GM21717 (cell line): Measurements from ENCODE around the gene TSTD2.
"Not testable (repeated sequence)": the region's sequence is repeated elsewhere in the genome, so short reads cannot be mapped to it uniquely, and the experiment has no call there.

Source experiments
- ATAC-seq: cut with Tn5 transposase; IDR thresholded peaks from one replicate; pipeline ENCODE4 v1.9.1; 2021; ENCODE audit warnings: mild to moderate bottlenecking, moderate library complexity; ENCODE audit not compliant: unreplicated experiment

Gene TSTD2

DNA sequence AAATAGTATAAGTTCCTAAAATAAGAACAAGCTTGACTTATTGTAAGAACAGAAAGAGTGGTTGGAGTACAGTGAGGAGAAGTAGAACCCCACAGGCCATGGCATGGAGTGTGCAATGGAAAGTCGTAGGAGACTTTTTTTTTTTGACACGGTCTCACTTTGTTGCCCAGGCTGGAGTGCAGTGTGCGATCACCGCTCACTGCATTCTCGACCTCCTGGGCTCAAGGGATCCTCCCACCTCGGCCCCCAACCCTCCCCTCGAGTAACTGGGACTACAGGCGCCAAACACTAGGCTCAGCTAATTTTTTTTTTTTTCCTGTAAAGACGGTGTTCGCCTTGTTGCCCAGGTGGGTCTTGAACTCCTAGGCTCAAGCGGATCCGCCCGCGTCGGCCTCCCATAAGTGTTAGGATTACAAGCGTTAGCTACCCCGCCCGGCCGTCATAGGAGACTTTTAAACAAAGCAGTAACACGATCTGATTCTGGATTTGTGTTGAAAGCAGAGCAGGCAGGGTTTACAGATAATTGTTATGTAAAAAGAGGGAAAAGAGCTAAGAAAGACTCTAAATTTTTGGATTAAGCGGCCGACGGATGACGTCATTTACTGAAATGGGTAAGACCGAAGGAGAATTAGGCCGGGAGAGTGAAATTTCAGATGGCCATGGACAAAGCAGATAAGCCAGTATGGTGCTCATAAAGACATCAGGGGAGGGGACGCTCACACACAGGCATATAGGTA is 752 bp downstream of the TSTD2 start:
- ATAC-seq, result peak; percentile 9

DNA sequence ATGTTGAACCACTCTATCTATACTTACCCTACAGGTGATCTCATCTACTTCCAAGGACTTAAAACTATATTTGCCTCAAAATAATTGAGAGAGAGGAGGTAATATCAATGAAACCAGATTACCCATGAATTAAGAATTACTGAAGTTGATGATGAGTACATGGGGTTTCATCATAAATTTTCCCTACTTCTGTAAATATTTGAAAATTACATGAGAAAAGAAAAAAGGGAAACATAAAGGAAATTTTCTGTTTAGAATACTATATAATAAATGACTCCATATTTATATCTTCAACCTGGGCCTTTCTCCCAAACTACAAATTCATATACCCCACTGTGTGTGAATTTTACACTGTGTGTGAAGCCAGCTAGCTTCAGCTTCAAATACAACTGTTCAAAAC is 2.6 kb downstream of the TSTD2 start:
- ATAC-seq, result no peak

DNA sequence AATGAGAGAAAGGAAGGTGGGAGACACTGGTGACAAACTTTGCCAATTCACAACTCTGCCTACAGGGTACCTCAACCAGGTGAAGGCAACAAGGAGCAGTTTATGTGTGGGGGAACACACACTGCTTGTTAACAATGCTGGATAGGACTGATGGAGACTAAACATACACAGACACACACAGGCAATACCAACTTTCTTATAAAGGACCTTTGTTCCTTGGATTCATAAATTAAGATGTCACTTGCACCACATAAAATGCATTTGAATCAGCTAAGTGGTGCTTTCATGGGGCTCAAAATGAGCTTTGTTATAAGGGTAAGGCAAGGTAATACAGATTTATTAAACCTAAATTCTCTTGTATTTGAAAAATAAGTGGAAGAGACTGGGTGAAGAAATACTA is 4.0 kb downstream of the TSTD2 start:
- no peak for ATAC-seq

DNA sequence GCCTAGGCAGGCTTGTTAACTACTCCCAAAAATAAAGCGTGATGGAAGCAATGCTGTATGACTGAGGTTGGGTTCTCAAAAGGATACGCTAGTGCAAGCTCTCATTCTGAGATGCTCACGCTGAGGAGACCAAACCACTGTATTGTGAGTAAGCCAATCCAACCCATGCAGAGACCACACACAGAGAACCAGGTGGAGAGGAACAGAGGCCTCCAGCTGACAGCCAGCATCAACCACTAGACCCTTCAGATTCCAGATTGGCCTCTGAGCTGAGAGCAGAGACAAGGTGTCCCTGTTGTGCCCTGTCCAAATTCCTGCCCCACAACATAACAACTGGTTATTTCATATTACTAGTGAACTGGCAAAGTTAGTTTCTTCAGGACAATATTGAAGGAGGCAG is 4.5 kb downstream of the TSTD2 start:
- no peak for ATAC-seq

DNA sequence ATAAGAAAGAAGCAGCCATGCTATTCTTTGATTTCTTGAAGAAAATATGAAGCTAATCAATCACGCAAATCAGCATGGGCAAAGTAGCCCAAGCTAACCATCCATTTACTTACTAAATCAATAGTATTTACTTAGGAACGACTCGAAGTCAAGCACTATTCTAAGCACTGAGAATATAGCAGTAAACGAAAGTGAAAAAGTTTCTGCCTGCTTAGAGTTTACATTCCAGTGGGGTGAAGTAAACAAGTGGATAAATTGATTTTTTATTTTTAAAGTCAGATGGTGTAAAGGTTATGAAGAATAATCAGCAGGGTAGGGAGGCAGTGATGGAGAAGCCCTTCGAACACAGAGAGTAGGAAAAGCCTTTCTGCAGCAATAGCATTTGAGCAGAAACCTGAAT is 5.5 kb downstream of the TSTD2 start:
- no peak for ATAC-seq

DNA sequence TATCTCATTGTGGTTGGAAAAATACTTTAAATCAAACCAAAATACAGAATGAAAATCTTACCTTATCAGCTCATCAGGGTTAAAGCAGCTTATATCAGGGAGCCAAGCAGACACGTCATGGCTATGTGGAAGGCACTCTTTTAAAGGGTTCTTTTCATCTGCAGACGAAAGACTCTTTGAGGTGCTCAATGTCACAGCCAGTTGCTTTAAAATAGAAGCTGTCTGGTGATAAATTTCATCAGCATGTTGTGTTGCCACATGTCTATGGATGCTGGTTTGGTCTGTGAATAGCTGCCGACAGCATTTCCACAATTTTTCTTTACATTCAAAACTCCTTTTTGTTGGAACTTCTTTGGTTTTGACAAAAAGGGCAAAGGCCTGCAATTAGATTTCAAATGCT is 7.5 kb downstream of the TSTD2 start:
- no peak for ATAC-seq

DNA sequence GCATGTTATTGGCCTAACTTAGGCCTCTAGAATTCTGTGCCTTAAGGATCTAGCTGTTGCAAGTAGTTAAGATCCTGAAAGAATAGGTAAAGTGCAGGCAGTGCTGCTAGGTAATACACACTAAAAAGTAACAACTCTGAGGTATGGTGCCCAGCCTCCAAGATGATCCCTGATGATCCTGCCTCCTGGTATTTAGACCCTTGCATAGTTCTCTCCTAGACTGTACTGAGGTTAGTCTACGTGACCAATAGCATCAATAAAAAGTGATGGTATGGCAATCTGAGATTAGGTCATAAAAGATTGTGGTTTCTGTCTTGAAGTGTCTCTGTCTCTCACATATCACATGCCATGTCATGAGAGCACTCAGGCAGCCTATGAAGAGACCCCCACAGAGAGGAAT is 9.2 kb downstream of the TSTD2 start:
- no peak for ATAC-seq

DNA sequence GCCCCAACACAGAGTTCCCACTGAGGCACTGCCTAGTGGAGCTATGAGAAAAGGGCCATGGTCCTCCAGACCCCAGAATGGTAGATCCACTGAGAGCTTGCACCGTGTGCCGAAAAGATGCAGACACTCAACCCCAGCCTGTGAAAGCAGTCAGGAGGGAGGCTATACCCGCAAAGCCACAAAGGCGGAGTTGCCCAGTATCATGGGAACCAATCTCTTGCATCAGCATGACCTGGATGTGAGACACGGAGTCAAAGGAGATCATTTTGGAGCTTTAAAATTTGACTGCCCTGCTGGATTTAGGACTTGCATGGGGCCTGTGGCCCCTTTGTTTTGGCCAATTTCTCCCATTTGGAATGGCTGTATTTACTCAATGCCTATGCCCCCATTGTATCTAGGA is 10.7 kb downstream of the TSTD2 start:
- not testable (repeated sequence) for ATAC-seq

DNA sequence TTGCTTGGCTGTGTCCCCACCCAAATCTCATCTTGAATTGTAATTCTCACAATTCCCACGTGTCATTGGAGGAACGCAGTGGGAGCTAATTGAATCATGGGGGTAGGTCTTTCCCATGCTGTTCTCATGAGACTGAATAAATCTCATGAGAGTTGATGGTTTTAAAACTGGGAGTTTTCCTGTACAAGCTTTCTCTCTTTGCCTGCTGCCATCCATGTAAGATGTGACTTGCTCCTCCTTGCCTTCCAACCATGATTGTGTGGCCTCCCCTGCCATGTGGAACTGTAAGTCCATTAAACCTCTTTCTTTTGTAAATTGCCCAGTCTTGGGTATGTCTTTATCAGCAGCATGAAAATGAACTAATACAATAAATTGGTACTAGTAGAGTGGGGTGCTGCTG is 13.1 kb downstream of the TSTD2 start:
- not testable (repeated sequence) for ATAC-seq

DNA sequence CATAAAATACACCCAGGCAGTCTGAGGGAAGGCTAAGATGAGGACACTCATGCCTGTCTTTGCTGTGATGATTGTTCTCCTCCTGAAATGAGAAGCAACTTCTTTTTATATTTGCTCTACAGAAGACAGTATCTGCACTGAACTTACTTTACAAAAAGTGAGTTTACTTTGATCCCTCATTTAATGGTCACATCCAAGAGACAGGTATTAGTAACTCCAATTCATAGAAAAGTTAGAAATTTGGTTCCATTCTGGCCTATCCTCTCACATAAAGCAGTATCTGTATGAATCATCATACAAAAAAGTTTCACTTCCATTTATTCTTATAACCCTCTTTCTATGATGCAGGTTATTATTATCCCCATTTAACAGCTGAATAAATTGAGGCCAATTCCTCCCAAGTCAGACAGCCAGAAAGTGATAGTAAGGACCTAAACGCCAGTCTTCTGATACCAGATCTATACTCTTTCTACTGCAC is 15.2 kb downstream of the TSTD2 start:
- no peak for ATAC-seq

DNA sequence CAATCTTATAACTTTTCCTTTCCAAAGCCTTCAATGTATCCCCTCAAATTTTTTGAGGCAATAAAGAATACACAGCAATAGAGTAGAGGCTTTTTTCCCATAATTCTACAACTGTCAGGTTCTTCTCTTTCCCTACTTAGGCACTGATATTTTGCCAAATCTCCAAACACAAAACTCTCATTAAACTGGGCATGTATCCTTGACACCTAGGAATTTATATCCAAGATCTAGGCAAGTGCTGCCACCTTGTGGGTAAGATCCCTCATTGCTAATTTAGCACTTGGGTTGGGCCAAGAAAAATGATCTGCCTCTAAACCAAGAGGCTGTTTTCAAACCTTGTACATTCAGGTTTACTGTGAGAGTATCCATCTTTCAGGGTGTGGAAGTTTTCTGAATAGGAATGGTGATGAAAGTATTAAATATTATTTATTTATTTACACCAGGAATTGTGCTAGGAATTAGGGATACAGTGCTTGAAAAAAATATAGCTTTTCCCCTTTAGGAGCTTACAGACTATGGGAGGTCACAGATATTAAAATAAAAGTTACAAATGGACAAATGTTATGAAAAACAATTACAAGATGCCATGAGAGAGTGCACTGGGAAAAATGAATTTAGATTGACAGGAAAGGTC is 17.6 kb downstream of the TSTD2 start:
- no peak for ATAC-seq

DNA sequence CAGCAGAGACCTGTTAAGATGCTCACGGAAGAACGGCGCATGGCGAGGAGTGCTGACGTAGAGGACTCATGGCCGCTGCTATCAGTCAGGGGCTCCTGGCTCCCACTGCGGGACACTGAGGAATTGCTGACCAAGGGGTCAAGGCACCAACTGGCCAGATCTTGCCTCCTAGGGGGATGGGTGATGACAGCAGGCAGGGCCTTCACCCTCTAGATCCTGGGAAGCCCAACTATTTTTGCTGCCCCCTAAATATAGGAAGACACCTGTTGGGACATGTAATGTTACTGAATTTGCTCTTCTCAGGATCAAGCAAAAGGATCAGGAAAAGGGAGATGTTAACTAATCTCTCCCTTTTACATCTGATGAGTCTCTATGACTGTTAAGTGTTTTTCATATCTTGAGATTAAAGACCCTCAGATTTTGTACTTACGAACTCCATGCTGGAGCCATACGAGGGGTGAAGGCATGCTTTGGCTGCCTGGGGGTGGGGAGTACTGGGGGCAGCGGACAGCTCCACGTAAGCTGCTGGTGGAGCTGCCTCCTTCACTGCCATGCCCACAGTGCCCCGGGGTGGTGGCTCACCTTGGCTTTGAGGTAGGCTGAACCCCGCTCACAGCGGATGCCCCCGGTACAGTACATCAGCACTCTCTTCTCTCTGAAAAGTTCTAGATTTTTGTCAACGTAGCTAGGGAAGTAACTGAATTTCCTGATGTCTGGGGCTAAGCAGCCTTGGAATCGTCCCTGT is 28.1 kb downstream of the TSTD2 start:
- ATAC-seq, result no peak

DNA sequence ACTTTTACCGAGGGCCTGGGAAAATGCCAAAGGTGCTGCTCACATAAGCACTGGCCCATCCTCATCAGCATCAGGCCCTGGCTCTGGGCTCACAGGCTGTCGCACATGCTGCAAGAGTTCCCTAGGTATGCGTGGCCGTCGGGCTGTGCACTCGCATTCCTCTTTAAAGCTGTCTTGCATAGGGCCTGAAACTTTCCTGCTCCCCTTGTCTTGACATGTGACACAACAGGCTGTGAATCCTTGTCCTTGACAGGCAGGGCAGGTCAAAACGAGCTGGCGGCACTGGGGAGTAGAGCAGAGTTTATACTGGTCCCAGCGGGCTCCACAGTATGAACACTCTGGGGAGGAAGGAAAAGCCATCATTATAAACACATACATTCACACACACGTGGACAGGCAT is 30.7 kb downstream of the TSTD2 start:
- ATAC-seq, result no peak

DNA sequence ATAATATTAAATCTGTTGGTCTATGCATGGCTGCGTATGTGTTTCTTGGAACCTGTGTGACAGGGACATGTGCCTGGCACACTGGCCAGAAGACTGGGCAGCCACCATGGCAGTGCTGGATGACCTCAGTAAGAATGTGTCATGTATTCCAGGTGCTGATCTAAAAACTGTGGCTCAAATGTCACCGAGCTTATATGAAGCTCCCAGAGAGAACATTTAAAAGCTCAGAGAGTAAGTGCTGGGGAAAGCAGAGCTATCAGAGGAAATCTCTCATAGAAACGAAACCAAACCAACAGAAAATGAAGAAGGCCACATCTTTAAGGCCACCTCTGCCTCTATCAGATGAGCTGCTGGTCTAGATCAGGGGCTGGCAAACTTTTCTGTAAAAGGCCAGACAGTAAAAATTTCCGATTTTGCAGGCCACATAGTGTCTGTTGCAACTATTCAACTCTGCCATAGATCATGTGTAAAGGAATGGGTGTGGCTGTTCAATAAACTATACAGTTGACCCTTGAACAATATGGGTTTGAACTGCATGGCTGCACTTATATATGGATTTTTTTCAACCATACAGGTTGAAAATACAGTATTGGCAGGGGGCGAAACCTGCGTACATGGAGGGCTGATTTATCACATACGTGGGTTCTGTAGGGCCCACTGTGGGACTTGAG is 31.8 kb downstream of the TSTD2 start:
- no peak for ATAC-seq

DNA sequence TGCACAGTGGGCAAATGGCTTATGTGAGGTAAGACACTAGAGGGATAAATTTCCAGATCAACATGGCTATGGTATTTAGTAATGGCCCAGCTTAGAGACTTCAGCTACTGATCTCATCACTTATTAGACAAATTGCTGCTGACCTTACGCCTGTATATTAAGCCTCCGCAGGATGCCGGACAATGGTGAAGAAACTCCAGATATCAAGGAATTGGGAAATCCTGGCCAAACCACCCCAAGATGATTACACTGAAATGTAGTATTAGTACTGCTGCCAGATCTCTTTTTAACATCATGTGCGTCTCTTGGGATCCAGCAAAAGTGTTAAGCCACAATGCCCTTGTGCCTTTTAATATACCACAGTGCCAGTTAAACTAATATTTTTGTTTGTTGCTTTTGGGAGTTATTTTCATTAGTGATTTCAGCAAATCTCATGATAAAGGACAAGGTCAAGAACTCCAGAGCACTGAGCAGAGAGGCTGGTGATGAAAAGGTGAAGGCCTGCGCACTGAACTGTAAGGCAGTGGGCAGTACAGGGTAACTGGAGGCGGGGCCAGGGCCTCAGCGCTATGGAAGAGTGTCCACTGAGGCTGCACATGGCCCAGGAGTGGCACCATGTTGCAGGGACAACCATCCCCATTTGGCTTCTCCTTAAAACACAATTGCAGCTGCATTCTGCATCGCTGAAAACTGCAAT is 32.5 kb downstream of the TSTD2 start:
- ATAC-seq, result no peak

DNA sequence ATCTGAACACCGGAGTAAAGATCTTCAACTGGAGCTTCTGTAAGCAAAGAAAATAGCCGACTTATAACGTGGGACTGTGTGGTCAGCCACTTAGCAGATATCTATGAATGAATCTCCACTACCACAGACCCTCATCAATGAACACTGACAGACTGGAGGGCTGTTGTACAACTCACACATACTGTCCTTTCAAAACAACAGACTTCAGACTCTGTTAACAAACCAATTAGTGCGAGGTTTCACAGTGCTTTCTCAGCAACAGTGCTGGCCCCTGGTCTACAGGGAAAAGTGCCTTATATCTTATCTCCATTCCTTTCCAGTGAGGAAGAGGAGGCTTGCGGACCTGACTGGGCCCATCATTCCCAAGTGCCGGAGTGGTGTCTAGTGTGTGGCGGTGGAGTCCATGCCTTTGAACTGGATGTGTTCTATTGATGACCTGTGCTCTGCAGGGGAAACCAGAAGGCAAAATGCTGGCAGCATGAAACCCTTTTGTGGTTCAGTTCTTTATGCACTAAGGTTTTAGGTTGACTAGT is 33.8 kb downstream of the TSTD2 start:
- no peak for ATAC-seq

DNA sequence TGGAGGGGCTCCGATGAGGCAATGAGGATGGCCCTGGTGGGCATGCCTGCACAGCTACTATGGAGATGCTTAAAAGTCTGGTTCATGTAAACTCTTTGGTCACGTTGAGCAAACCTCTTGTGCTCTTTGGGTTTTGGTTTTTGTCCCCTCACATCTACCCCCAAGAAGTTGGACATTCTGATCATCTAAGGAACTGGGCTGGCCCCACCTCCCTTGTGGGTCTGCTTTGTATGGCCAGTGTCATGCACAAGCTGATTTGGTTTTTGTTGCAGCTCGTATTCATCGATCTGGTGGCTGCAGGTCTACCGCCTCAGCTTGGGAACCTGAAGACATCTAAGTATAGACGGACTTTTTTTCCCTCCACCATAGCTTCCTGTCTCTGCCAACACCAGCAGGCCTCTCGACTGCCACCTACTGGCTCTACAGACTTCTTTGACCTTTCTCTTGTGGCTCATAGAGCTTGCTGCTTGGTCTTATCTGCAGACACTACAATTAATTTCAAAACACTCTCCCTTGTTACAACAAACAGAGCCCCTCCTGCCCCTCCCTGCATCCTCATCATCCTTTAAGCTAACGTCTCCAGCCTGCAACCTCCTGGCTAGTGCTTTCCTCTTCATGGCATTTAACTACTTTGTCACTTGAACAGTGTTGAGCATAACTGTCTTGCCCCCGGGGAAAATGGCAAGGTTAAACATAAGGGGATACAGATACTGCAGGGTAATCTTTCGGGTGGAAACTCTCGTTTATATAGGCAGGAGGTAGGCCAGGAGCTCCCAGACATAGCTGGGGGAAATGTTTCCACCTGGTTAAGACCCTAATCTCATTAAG is 34.5 kb downstream of the TSTD2 start:
- peak; percentile 68 for ATAC-seq

DNA sequence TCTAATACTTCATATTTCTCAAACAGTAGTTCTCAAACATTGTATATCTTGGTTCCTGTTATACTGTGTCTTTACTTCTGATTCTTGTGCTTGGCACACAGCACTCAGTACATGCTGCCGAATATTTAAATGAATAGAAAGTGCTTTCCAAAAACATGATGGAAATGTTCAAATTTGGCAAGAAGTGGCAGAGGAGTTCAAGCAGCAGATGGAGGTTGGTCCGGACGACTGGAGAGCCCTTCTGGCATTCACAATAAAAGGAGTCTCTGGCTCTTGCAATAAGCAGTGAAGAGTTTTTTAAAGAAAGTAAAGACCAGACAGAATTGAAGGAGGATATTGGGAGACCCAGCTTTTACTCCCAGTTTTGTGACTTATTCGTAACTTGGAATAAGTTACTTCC is 36.3 kb downstream of the TSTD2 start:
- no peak for ATAC-seq

DNA sequence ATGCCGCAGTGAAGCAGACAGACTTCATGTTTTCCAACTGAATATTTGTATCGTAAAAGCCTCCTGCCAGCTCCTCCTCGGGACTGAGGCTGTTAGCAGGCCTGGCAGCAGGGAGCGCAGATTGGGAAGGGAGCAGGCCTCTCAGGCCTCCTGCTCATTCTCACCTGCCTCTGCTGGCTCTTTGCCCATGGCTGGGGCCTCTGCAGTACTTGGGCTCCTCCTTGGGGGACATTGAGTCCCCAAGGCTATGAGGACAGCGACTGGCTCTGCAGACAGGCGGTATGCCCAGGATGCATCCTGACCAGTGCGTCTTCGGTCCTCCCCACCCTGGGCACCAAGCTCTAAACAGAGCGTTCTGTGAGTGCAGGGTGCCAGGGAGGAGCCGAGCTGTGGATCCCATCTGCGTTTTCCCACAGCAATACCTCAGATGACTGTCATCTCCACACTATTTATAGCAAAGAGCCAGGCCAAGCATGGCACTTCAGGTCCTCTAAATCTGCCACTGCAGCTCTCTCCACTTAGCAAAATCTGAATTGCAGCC is 38.7 kb downstream of the TSTD2 start:
- no peak for ATAC-seq
